GM18511 (cell line): ENCODE measurements around the gene SIGLEC6.

ENCODE experiments used
- ATAC-seq: cut with Tn5 transposase; IDR thresholded peaks from one replicate; pipeline ENCODE4 v1.9.1; 2021; ENCODE audit warnings: mild to moderate bottlenecking, moderate library complexity; ENCODE audit not compliant: unreplicated experiment

SIGLEC6 gene

DNA sequence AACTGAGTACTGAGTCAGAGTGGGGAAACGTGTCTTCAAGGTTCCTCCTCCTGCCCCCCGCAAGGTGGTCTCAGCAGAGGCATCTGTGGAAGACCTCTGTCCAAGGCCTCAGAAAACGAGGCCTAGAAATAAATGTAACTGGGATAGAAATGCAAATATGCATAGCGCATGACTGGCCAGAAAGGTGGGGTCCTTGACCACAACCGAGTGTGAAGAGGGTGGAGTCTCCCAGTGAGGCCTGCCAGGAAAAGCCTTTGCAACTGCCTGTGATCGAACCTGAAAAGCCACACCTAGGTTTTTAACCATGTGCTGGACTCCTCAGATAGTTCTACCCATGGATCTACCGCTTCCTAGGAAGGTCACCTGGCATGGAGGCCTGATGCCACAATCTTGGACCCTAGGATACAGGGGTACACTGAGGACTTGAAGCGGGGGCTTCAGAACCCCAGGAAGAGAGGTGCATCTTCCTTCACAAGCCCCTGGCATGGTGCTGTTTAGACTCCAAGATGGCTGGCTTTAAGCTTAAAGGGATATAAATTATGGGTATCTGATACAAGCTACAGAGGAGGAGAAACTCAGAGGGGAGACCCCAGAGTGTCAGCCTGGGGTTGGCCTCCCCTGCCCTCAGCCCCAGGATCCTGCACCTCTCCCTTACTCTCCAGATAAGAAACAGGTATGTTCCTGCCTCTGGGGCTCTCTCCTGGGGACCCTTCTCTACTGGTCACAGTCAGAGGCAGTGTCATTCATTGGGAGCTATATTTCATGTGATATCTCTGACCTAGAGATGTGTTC, 18.3 kb upstream of the SIGLEC6 start:
- ATAC-seq, result no peak

GRCh38 chr19:51548891-51549305, 17.4 kb upstream of the SIGLEC6 start:
- ATAC-seq, result no peak

DNA sequence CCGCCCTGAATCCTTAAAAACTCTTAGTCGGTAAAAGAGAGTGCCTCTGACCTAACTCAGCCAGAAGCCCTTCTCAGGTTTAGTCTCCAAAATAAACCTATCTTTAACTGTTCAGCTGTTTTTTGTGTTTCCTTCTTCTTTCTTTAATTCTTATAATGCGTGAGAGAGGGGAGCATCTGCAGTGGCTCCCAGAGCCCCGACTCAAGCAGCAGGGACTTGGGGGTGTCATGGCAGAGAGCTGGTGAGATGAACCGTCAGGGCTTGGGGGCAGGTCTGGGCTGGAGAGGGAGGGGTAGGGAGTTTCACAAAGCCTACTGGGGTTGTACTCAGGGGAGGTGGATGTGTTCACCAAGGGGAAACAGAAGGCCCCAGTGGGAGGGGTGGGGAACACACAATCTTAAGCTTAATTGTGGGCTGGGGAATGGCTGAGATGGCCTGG, 16.8 kb upstream of the SIGLEC6 start:
- ATAC-seq, result no peak

DNA sequence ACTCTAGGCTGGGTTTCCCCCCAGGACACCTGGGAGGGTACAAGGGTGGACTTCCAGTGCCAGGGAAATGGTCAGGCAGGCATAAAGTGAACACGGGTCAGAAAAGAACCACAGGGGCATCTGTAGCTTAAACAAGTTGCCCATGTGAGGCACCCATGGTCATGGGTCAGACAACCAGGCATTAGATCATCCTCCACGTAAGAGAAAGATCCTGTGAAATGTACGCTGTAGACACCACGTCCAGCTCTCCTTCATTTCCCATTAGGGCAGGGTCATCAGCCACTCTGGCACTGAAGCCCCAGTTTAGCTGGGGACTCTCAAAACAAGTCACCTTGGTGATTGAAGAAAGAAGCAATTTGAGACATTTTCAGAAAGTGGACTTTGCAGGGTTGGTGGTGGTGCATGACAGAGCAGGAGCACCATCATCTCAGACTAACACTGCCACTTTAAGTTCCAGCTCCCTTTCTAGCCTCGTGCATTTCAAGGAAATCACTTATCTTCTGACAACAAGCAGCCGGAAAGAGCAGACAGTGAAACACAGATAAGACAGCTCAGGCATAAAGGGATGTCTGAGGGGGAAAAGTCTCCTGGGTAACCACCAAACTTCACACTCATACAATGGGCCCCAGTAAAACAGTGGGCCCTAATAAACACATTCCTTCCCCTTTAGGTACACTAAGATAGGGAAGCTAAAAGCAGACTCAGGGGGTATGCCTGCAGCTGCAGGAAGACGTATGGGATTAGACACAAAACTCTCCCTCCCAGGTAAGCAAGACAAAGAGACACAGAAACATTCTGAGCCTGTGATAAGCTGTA, 16.1 kb upstream of the SIGLEC6 start:
- ATAC-seq, result no peak

GRCh38 chr19:51546650-51547396, 15.4 kb upstream of the SIGLEC6 start:
- ATAC-seq, result no peak

GRCh38 chr19:51546107-51546649, 14.7 kb upstream of the SIGLEC6 start:
- ATAC-seq, result no peak

GRCh38 chr19:51544038-51544437, 12.6 kb upstream of the SIGLEC6 start:
- ATAC-seq, result no peak

- no peak for ATAC-seq
These were observed 11.2 kb upstream of the SIGLEC6 start for GRCh38 chr19:51542699-51543098.

DNA sequence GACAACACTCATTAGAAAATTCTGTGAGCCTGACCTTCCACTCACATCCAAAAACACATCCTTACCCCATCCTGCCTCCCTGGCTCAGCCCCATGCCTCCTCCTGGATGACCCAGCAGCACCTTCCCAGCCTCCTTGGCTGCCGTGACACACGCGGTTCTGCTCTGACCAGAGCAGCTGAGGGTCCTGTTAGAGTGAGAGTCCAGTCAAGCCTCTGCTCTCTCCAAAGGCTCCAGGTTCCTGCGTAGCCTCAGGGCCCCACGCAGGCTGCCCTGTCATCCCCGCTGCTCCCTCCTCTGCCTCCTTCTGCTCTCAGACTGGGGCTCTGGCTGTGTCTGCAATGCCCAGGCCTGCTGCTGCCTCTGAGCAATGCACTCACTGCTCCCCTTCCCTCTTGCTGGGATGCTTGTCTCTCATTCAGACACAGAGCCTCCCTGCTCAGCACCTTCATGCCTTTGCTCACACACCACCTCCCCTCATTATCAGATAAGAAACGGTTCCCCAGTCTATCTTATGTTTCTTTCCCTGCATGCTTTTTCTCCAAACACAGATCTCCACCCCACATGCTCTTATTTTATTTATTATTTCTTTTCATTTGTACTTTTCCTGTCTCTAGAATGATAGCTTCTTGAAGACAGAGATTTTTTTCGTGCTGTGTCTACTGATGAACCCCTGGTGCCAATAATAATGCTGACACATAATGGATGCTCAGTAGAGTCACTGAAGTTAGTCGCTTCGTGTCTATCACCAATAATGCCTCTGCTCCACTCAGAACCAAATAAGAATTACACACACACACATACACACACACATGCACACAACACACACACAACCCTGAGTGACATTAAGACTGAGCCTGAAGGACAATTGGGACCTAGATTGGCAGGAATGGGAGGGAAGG, 10.2 kb upstream of the SIGLEC6 start:
- no peak for ATAC-seq

DNA sequence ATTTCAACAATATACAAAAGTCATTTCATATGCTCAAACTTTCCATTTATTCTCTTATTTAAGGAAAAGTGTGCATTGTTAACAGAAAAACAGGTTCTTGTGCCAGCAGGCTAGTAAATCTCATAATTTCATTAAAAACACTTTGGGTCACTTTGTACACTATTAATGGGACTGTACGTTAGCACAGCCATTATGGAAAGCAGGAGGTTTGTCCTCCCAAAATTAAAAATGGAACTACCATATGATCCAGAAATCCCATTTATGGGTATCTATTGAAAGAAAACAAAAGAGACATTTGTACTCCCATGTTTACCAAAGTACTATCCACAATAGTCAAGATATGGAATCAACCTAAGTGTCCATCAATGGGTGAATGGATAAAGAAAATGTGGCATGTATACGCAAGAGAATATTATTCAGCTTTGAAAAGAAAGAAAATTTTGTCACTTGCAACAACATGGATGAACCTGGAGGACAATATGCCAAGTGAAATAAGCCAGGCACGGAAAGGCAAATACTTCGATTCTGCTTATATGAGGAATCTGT, 8.4 kb upstream of the SIGLEC6 start:
- ATAC-seq, result no peak

- no peak for ATAC-seq
These were observed 4.1 kb upstream of the SIGLEC6 start for GRCh38 chr19:51535535-51535934.

DNA sequence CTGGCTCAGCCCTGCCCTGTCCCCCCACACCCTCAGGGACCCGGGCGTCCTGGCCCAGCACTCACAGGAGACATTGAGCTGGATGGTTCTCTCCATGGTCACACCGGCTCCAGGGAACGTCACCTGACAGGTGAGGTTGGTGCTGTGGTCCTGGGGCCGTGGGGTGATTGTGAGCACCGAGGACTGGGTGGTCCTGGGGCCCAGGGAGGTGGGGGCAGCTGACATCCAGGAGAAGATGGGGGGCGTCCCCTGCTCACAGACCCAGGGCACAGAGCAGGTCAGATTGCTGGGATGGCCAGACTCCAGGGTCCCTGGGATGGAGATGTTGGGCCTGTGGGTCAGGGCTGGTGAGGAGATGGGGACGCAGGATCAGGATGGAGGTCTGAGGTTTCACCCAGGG, 854 bp downstream of the SIGLEC6 start:
- no peak for ATAC-seq

DNA sequence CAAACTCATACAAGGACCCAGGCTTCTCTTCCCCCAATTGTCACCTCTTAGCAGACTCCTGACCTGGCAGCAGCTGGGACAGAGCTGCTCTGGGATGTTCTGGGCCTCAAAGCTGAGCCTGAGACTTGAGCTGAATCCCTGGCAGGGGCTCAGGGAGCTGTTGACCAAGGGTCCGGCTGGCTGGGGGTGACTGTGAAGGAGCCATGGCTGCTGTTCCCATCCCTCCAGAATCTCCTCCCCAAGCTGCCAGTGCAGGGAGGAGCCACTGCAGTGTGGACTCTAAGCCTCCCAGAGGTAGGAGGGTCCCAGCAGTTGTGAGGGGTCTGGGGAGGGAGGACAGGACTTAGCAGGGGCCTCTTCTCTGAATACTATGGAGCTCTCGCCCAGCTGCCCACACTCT, 2.2 kb downstream of the SIGLEC6 start:
- ATAC-seq, result no peak

DNA sequence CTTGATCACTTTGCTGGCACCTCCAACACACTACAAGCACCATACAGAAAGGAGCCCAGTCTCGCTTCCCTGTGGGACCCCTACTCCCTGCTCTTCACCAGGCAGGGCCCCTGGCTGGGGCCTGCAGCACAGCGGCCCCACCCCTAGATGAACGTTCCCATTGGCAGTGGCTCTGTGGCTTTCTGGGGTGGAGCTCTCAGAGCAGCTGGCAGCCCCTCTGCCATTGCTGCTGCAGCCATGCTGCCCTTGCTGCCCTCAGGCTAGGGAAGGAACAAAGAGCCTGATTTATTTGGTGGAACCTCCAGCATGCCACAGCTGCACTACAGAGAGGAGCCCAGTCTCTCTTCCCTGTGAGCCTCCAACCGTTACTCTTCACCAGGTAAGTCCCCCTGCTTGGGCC, 5.8 kb downstream of the SIGLEC6 start:
- ATAC-seq, result no peak

DNA sequence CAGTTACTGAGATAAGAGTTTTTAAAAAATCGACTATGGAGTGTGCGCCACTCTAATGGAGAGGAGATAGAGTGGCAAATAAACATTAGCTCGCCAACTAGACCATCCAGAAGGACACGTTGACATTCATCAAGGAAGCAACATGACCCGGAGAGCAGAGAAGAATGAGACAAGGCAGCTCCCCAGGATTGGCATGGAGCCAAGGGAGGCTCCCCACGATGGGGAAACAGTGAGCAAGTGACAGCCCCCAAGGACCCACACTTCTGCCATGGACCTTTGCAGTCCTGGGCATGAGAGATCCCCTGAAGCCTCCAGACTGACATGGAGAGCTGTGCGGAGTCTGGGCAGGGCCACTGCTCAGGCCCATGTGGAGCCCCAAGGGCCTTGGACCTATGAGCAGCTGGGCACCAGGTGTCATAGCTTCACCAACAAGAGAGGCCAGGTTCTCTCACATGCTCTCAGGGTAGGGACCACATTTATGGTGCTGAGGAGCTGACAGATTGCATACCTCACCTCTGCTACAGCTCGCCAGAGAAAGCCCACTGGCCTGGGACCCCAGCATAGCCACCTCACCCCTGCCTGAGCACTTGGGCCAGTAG, 6.7 kb downstream of the SIGLEC6 start:
- ATAC-seq, result no peak

DNA sequence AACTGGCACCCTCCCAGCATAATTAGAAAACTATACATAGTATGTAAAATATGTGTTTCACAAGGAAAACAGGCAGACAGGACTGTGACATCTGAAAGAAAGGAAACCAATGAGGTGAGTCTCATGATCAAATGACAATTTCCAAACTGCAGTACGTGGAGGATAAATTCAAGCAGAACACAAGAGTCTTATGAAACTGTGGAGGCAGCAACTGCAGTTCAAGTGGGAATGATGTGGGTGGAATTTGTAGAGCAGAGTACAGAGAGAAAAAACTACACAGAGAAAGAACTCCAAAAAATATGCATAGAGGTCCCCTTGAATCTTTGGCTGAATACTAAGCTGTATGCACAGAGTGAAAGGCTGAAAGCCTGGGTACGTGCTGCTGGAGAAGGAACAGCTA, 9.7 kb downstream of the SIGLEC6 start:
- no peak for ATAC-seq

DNA sequence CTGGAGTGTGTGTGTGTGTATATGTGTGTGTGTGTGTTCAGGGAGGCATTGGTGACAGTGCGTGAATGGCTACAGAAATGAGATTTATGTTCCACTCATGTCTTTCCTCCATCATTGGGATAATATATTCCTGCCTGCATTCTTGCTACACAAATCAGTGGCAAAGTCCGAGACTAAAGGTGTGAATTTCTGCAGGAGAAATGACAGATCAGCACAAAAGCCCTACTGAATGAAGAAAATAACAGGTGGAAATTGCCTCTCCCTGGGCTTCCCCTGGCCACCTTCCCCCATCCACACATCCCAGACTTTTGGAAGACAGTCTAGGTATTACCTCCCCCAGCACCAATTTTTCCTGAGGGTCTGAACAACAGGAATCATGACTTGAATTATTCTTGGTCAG, 10.1 kb downstream of the SIGLEC6 start:
- no peak for ATAC-seq

DNA sequence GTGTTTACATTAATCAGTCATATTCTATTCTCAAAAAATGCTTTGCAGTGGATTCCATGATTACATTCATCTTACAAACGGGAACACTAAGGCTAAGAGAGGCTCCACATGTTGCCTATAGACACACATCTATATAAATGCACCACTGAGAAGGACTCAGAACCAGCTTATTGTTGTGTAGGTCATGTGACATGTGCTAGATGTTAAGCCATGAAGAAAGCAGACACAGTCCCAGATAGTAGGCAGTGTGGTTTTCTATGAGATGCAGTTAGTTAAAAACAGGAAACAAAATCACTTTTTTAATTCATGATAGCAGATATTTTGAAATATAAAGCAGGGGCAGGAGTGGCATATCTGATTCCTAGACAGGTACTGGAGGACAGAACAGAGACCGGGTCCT, 10.7 kb downstream of the SIGLEC6 start:
- no peak for ATAC-seq

DNA sequence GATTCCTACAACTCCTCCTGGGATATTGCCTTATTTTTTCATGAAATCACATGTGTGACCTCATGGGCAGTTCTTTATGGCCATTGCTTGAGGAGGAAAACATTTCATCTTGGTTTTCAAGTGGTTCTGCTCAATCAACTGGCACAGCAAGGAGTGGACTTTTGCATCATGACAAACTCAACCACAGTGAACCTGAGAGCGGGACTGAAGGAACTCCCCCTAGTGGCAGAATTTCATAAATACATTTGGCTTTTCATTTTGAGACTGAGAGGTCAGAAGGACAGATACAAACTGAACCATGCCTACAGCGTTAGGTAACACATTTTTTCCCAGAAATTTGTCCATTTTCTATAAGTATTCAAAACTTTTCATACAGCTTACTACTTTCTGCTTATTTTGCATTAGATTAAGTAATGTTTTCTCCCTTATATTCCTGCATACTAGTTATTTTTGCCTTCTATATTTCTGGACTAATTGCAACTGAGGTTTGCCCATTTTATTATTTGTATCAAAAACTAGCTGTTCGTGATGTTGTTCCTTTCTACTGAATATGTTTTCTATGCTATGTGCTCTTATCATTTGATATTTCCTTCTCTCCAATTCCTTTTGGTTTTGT, 16.5 kb downstream of the SIGLEC6 start:
- no peak for ATAC-seq
